ENCODE data around the gene CYRIA.

- TF ChIP-seq EP300 (IDR thresholded peaks at IDR 0.05; ENCODE audit: borderline replicate concordance) (no peak), YY1 (IDR thresholded peaks at IDR 0.05; ENCODE audit: low read depth) (no peak), TAF1 (IDR thresholded peaks at IDR 0.05; ENCODE audit: low read depth) (no peak), NFIC (IDR thresholded peaks at IDR 0.05) (no peak), CREB1 (IDR thresholded peaks at IDR 0.05; ENCODE audit: low read depth) (no peak), MAX (IDR thresholded peaks at IDR 0.05) (no peak), RAD21 (IDR thresholded peaks at IDR 0.05; ENCODE audit: low read depth) (no peak), REST (IDR thresholded peaks at IDR 0.05; ENCODE audit: low read depth) (no peak), CEBPB (IDR thresholded peaks at IDR 0.05) (no peak)
Measured at GRCh38 chr2:16647992-16648617, 17.5 kb downstream of the CYRIA start.
